Fibroblast of skin of scalp (primary cell): ENCODE results near the gene BARD1. TPM values are rescaled to one million over a fixed set of nuclear protein-coding genes. Genes with fewer than 3 reads are reported as not detected.
A peak's percentile ranks its signal among the peaks of the same experiment; 100 is the strongest.
"Not testable (repeated sequence)": the region's sequence is repeated elsewhere in the genome, so short reads cannot be mapped to it uniquely, and the experiment has no call there.

Experiments
- DNase-seq: peaks from one replicate; pipeline ENCODE4 v3.0.0-alpha.2; 2013
- polyA plus RNA-seq, 2 experiments: library from polyadenylated mRNA; unstranded; fragments of 120-200 nt; gene quantifications; one replicate each; pipeline ENCODE4 v1.2.1, GENCODE V29; 2013; ENCODE audit not compliant: insufficient read length in 2 of 2

BARD1 gene
- polyA plus RNA-seq (2013, experiment 1 of 2; ENCODE audit: insufficient read length): 5.9 TPM
- polyA plus RNA-seq (2013, experiment 2 of 2; ENCODE audit: insufficient read length): 5.7 TPM

- DNase-seq: peak; percentile 69
These were observed at the start of gene BARD1 for GRCh38 chr2:214808981-214809750. BARD1 (minus strand) TSS chr2:214809683; CDS start chr2:214809569, 114 bp downstream.

GRCh38 chr2:214856137-214856536 is 46.7 kb upstream of the BARD1 start:
- DNase-seq: no peak

GRCh38 chr2:214853906-214854305 is 44.4 kb upstream of the BARD1 start:
- no peak for DNase-seq

- DNase-seq: no peak
These were observed 34.3 kb upstream of the BARD1 start for GRCh38 chr2:214843823-214844222.

- no peak for DNase-seq
These were observed 30.0 kb upstream of the BARD1 start for GRCh38 chr2:214839464-214839863.

GRCh38 chr2:214837466-214837865 is 28.0 kb upstream of the BARD1 start:
- no peak for DNase-seq

GRCh38 chr2:214836568-214836967 is 27.1 kb upstream of the BARD1 start:
- DNase-seq: no peak

GRCh38 chr2:214830794-214831346 is 21.4 kb upstream of the BARD1 start:
- DNase-seq: peak; percentile 18

- DNase-seq: no peak
These were observed 6.6 kb upstream of the BARD1 start for GRCh38 chr2:214816008-214816533.

GRCh38 chr2:214810671-214811070 is 1.2 kb upstream of the BARD1 start:
- no peak for DNase-seq

- DNase-seq: peak; percentile 99
These were observed 475 bp upstream of the BARD1 start for GRCh38 chr2:214809751-214810564.

- no peak for DNase-seq
These were observed 1.8 kb downstream of the BARD1 start for GRCh38 chr2:214807653-214808052.

GRCh38 chr2:214801768-214802397 is 7.6 kb downstream of the BARD1 start:
- DNase-seq: no peak

- DNase-seq: no peak
These were observed 8.4 kb downstream of the BARD1 start for GRCh38 chr2:214801068-214801467.

GRCh38 chr2:214800180-214800579 is 9.3 kb downstream of the BARD1 start:
- no peak for DNase-seq

- DNase-seq: no peak
These were observed 12.6 kb downstream of the BARD1 start for GRCh38 chr2:214796911-214797310.

- DNase-seq: not testable (repeated sequence)
These were observed 26.3 kb downstream of the BARD1 start for GRCh38 chr2:214783181-214783580.

- no peak for DNase-seq
These were observed 26.8 kb downstream of the BARD1 start for GRCh38 chr2:214782671-214783070.

GRCh38 chr2:214781226-214781625 is 28.3 kb downstream of the BARD1 start:
- DNase-seq: no peak

GRCh38 chr2:214775971-214776370 is 33.5 kb downstream of the BARD1 start:
- no peak for DNase-seq

GRCh38 chr2:214774108-214774507 is 35.4 kb downstream of the BARD1 start:
- DNase-seq: peak; percentile 12

GRCh38 chr2:214772443-214773015 is 37.0 kb downstream of the BARD1 start:
- no peak for DNase-seq
